Measurements from ENCODE around the gene GPR32. TPM values are rescaled to one million over a fixed set of nuclear protein-coding genes. Genes with fewer than 3 reads are reported as not detected.

Gene GPR32
- total RNA-seq, 6 donors from 2014 or later = not detected

- H3K36me3 ChIP-seq = peaks cover 9 to 37% (median 24%) of the 10 kb centered on the region in 4 donors
- TF ChIP-seq EP300 (IDR thresholded peaks at IDR 0.05) = no peak
- TF ChIP-seq POLR2AphosphoS5 (IDR thresholded peaks at IDR 0.05) = no peak
- TF ChIP-seq POLR2A (IDR thresholded peaks at IDR 0.05) = no peak
- TF ChIP-seq, protein P1, sequence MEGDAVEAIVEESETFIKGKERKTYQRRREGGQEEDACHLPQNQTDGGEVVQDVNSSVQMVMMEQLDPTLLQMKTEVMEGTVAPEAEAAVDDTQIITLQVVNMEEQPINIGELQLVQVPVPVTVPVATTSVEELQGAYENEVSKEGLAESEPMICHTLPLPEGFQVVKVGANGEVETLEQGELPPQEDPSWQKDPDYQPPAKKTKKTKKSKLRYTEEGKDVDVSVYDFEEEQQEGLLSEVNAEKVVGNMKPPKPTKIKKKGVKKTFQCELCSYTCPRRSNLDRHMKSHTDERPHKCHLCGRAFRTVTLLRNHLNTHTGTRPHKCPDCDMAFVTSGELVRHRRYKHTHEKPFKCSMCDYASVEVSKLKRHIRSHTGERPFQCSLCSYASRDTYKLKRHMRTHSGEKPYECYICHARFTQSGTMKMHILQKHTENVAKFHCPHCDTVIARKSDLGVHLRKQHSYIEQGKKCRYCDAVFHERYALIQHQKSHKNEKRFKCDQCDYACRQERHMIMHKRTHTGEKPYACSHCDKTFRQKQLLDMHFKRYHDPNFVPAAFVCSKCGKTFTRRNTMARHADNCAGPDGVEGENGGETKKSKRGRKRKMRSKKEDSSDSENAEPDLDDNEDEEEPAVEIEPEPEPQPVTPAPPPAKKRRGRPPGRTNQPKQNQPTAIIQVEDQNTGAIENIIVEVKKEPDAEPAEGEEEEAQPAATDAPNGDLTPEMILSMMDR (IDR thresholded peaks at IDR 0.05) = no peak
- DNase-seq = no peak
These were observed 25.4 kb downstream of the GPR32 start for GRCh38 chr19:50795664-50796073.

GRCh38 chr19:50796128-50796633 is 25.9 kb downstream of the GPR32 start:
- H3K27me3 ChIP-seq = no peaks in the 10 kb centered on the region
- TF ChIP-seq POLR2AphosphoS5 (IDR thresholded peaks at IDR 0.05) = no peak
- TF ChIP-seq EP300 (IDR thresholded peaks at IDR 0.05) = no peak
- TF ChIP-seq, protein P1 (IDR thresholded peaks at IDR 0.05) = no peak
- no peak for TF ChIP-seq POLR2A (IDR thresholded peaks at IDR 0.05)
- H3K36me3 ChIP-seq = peaks cover 12 to 43% (median 28%) of the 10 kb centered on the region in 4 donors
- no peaks in the 10 kb centered on the region for H3K9me3 ChIP-seq
- 85 to 89% methylated on average over 5 to 9 of the region's 9 CpGs for WGBS, 2 donors
- H3K4me3 ChIP-seq = no peak overlapping the region
- no peak for DNase-seq
- no peak for ATAC-seq (ENCODE audit: low FRiP score in 2 of 2)
- no peaks in the 10 kb centered on the region for H3K4me1 ChIP-seq
- no peak overlapping the region for H3K27ac ChIP-seq

More at GRCh38 chr19:50795664-50796073, 25.4 kb downstream of the GPR32 start:
- no peak for ATAC-seq (ENCODE audit: low FRiP score in 2 of 2)
- no peak overlapping the region for H3K4me3 ChIP-seq
- H3K4me1 ChIP-seq = no peaks in the 10 kb centered on the region
- H3K9me3 ChIP-seq = no peaks in the 10 kb centered on the region
- no peaks in the 10 kb centered on the region for H3K27me3 ChIP-seq
- 90 to 91% methylated on average over 3 to 4 of the region's 4 CpGs for WGBS, 2 donors
- no peak overlapping the region for H3K27ac ChIP-seq

DNA sequence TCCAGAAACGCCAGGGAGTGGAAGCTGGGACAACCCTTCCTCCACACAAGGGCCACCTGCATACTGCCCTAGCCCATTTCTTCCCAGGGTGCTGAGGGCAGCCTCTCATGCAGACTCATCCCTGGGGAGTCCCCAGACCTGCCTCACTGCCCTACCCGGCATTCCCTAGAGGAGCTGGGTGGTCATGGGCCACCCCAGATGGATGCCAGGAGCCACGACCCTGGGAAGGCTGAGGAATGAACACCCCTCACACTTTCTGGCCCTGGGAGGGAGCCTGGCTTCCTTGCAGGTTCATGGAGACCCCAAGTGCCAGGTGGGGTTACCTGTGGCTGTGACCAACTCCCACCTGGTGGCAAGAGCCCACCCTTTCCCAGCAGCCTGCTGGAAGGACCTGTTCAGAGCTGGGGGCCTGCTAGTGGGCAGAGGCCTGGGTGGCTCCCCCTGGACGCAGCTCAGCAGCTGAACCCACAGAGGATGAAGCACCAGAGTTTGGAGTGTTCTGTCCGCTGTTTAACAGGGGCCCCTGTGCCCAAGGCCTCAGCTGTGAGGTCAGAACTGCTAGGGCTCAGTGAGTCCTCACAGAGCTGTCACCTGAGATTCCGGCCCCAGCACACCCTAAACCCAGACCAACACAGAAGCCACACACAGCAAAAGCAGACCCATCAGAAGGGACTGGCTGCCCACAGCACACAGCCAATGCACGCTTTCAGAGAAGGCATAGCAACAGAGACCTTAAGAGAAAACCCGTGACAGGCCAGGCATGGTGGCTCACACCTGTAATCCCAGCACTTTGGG is 26.6 kb downstream of the GPR32 start:
- WGBS, 2 donors = 91 to 95% methylated on average over 5 to 8 of the region's 8 CpGs
- no peak overlapping the region for H3K27ac ChIP-seq
- H3K9me3 ChIP-seq = no peaks in the 10 kb centered on the region
- DNase-seq (no peak), ATAC-seq (ENCODE audit: low FRiP score in 2 of 2) (no peak)
- no peaks in the 10 kb centered on the region for H3K27me3 ChIP-seq
- H3K36me3 ChIP-seq = peaks cover 13 to 48% (median 30%) of the 10 kb centered on the region in 4 donors
- H3K4me1 ChIP-seq = no peaks in the 10 kb centered on the region
- no peak overlapping the region for H3K4me3 ChIP-seq
- TF ChIP-seq POLR2AphosphoS5 (IDR thresholded peaks at IDR 0.05) (no peak), EP300 (IDR thresholded peaks at IDR 0.05) (no peak), POLR2A (IDR thresholded peaks at IDR 0.05) (no peak)
- TF ChIP-seq, protein P1 (IDR thresholded peaks at IDR 0.05) = no peak

DNA sequence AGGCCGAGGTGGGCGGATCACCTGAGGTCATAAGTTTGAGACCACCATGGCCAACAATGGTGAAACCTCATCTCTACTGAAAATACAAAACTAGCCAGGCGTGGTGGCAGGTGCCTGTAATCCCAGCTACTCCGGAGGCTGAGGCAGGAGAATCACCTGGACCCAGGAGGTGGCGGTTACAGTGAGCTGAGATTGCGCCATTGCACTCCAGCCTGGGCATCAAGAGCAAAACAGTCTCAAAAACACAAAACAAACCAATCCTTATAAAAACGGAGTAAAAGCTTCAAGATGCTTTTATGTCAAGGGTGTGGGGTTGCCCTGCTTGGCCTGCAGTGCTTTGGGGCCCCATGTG is 27.1 kb downstream of the GPR32 start:
- Histone ChIP-seq H3K27ac (no peak overlapping the region), H3K36me3 (peaks cover 13 to 51% (median 33%) of the 10 kb centered on the region in 4 donors), H3K27me3 (no peaks in the 10 kb centered on the region), H3K4me1 (peaks cover 0 to under 1% (median 0%) of the 10 kb centered on the region in 4 donors), H3K4me3 (no peak overlapping the region), H3K9me3 (no peaks in the 10 kb centered on the region)
- WGBS, 2 donors = 80 to 92% methylated on average over 7 of the region's 7 CpGs
- no peak for DNase-seq
- TF ChIP-seq, protein P1 (IDR thresholded peaks at IDR 0.05) = no peak
- TF ChIP-seq POLR2AphosphoS5 (IDR thresholded peaks at IDR 0.05) (no peak), POLR2A (IDR thresholded peaks at IDR 0.05) (no peak), EP300 (IDR thresholded peaks at IDR 0.05) (no peak)
- ATAC-seq (ENCODE audit: low FRiP score in 2 of 2) = no peak
